GM19240 (cell line): Measurements from ENCODE around the gene FNDC7.
"Not testable (repeated sequence)": the region's sequence is repeated elsewhere in the genome, so short reads cannot be mapped to it uniquely, and the experiment has no call there.

Experiments used
- DNase-seq: peaks from one replicate; pipeline ENCODE4 v3.0.0; 2011; ENCODE audit warnings: low spot score; ENCODE audit not compliant: insufficient read length

FNDC7 gene

DNA sequence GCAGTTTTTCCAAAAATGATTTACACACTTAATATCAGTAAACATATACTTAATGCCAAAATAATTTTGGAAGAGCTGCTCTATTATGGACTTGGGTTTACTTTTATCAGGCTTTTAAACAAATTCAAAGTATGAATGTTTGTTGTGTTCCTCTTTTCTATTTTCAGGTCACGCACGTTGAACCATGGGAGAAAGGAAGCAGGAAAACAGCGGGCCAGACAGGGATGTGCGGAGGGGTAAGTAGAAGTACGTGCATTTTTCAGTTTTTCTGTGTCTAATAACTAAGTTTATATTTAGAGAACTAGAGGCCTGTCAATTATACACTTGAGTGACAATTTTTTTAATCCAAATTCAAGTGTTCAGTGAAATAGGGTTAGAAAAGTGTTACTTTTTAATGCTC lies 17.2 kb upstream of the FNDC7 start:
- no peak for DNase-seq

DNA sequence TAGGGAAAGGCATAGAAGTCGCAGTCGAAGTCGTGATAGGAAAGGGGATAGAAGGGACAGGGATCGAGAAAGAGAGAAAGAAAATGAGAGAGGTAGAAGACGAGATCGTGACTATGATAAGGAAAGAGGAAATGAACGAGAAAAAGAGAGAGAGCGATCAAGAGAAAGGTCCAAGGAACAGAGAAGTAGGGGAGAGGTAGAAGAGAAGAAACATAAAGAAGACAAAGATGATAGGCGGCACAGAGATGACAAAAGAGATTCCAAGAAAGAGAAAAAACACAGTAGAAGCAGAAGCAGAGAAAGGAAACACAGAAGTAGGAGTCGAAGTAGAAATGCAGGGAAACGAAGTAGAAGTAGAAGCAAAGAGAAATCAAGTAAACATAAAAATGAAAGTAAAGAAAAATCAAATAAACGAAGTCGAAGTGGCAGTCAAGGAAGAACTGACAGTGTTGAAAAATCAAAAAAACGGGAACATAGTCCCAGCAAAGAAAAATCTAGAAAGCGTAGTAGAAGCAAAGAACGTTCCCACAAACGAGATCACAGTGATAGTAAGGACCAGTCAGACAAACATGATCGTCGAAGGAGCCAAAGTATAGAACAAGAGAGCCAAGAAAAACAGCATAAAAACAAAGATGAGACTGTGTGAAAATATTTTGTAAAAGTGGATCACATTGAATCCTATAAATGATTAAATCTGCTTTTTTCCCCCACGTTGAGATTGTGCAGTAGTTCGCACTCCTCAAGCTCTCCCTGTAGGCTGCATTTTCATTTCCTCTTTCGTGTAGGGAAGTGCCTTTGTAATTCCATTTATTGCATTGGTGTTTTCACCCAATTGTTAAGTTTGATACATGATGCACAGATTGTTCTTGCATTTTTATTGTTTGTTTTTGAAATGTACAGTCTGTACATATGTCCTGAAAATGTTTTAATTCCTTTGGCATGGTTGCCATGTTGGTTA lies 13.1 kb upstream of the FNDC7 start:
- DNase-seq: no peak

DNA sequence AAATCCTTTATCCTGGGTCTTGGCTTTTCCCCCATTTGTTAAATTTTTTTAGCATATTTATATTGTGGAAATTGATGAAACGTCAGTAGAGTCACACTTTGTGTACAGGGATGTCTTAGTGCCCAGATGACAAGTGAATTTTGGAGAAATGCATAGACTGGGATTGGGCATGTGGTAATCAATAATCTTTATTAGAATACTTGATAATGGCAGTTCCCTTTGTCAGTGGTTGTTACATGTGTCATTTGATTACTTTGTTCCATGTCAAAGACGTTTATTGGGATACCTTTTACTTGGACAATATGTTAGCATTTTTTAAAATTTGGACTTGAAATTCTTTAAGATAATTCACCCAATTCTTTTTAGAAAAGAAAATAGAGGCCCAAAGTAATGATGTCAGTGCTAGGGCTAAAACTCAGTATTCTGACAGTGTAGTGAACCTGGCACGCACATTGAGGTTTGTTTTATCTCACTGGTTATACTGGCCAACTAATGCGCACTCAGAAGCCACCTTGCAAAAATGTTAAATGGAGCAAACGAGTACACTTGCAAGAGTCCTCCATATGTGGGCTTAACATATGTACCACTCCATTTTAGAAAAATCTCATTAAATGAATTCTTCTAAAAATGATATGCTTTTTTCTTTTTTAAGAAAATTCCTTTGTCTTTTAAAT lies 11.4 kb upstream of the FNDC7 start:
- DNase-seq: no peak

DNA sequence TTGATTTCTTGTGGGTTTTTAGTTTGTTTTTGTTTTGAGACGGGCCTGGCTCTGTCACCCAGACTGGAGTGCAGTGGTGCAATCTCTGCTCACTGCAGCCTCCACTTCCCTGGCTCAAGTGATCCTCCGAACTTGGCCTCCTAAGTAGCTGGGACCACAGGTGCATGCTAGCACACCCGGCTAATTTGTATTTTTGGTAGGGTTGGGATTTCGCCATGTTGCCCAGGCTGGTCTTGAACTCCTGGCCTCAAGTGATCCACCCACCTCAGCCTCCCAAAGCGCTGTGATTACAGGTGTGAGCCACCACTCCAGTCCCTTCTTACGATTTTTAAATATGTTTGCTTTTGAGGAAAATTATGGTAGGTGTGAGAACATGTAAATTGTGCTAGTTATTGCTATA lies 10.6 kb upstream of the FNDC7 start:
- not testable (repeated sequence) for DNase-seq

DNA sequence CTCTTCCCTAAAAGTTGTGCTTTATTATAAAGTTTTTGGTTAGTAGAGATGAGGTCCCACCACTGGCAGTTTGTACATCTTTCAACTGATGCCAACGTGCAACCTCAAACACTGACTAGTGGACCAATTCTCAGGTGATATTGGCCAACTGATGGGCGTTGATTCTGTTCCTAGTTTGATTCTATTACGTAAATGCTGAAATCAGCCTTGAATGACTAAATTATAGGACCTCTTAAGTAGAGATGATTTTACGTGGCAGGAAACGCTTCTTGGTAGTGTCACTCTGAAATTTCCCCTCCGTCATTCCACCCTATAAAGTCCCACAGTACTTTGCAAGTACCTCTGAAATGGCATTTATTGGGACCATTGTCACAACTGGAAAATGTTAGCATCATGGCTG lies 8.8 kb upstream of the FNDC7 start:
- DNase-seq: no peak

DNA sequence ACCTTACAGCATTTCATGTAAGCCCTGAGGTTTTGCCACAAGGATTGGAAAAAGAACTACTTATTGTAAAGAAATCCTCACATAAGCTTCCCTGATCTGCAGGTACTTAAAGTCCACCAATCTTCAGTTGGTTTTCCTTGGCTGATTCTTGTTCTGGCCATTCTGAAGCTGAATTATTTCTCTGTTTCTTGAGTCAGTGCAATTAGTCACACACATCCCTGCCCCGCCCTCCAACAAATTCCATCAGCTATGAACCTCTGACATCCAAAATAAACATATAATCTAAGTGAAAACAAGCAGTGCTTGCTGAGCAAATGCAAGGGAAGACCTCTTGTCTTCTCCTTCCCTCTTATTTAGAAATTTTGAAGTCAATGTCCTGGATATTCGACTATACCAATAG lies 8.2 kb upstream of the FNDC7 start:
- no peak for DNase-seq

DNA sequence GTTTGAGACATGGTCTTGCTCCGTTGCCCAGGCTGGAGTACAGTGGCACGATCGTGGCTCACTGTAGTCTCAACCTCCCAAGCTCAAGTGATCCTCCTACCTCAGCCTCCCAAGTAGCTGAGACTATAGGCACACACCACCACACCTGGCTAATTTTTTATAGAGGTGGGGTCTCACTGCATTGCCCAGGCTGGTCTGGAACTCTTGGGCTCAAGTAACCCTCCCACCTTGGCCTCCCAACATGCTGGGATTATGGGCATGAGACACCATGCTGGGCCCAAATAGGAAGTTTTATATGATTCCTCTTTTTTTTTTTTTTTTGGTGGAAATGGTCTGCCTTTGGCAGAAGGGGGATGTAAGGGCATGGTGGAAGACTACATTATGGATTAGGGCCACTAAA lies 6.1 kb upstream of the FNDC7 start:
- DNase-seq: no peak

DNA sequence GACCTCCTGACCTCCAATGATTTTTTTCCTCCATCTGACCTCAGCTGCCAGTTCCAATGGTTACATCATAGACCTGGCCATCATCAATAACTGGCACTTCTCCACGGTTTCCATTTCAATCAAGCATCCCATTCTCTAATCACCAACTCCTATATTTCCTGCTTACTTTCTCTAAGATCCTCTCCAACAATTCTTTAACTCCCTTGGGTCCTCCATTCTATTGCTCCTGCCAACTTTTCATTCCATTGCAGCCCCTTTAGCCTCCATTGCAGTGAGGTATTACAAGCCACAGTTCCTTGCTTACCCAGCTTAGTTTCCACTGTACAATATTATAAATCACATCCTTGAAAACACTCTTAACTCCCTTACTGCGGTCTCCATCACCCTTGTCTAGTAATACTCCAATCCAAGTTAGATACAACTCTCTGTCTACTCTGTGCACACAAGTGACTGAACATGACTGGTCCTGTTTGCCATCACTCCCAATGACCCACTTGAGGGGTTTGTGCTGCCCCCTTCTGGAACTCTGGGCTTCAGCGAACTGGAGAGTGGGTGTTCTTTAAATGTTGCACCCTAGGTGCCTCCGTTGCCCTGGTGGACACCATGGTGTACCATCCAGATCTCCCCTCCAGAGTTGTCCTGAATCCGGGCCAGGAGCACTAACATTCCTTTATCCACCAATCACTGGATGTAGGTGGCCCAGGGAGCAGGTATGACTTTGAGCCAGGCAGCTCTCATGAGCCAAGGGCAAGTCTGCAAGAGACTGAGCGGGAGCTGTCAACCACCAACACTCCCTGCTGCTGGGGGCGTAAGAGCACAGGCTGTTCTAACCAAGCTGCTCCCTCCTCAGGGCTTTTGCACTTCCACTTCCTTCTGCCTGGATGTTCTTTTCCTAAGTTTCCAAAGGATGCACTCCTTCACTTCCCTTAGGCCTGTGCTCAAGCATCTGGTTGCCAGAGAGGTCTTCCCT lies 3.7 kb upstream of the FNDC7 start:
- DNase-seq: no peak

DNA sequence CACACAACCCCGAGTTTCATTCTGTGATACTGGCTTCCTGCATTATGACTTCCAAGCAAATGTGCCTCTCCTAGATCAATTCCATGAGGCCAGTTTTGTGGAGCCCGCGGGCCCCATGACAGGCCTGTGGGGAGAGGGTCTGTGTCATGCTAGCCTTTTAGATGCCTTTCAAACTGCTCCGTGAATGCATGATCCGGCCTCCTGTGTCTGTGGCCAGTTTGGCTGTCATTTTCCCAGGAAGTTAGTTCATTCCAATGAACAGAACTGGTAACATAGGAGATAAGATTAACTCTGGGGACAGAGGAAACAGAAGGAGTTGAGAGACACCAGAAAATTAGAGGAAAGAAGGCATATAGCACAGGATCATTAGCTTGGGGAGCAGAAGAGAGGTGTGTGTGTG lies 3.2 kb downstream of the FNDC7 start:
- no peak for DNase-seq

DNA sequence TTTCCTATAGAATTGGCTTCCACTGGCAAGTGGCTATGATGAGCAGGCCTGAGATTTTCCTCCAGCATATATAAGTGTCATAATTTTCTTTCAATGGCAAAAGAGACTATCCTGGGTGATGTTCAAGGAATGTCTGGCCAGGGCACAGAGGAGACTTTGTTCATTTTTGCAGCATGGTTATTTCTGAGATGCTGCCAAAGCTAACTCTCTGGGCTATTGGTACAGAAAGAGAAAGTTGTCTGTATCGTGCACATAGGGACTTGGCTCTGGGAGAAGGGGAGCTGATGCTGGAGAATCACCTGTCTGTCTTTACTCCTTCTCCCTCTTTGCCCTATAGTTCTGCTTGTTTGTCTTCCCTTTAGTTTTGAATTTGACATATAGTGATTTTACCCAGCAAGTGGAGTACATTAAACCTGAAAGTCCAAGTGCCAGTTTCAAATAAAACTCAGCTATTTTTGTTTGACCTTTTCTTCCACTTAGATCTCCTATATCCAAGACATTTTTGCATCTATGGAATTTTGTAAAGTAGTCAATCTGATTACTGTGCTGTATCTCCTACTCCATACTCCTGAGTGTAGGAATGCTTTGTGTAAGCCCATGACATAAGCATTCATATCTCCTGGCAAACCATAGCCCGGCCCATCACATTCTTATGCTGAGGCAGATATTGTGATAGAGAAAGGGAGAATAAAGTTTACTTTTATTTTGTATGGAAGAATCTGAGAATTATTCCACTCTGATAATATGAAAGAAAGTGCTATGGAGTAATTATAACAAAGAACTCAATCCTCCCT lies 3.9 kb downstream of the FNDC7 start:
- DNase-seq: no peak

DNA sequence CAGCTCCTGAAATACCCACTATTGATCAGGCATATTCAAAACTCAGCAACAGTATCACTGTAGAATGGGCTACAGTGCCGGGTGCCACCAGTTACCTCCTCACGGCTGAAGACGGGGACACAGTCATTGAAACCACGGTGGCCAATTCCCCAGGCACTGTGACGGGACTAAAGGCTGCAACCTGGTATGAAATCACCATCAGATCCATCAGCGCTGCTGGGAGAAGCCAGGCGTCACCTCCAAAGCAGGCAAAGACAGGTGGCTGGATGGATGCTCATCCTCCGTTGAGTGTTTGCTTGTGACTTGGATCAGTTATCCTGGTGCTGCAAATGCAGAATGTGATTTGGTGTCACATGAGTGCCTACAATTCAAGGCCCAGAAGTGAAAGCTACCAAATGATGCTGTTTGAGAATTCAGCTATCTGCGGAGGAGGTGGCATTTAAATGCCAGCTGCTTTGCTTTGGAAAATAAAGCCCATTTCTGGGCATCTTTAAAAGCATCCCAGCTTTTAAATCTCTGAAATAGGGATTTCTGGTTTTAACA lies 5.1 kb downstream of the FNDC7 start:
- no peak for DNase-seq

DNA sequence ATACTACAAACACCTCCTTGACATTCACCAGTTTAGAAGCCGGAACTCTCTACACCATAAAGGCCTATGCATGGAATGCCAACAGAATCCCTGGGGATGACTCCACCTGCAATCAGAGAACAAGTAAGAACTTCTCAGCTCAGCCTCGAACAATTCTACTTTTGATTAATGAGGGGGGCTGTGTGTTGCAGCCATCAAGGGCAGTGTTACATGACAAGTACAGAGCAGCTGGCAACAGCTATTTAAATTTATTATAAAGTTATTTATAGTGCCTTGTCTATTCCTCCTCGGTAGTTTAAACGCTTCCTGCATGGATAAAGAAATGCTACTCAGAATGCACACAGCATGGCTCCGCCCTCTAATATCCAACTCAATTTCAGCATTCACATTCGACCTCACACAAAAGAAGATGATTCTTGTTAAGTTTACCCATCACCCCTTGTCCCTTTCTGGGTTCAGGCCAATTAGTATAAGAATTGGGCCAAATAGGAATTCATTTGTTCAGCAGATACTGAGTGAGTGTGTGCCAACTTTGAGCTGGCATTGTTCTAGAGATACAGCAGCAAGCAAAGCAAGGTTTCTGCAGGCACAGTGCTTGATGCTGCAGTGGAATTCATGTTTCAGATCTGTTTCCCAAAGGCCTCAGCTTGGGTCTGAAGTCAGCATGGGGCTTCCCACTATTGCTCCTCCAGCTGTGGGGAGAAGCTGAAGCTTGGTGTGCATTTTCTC lies 6.4 kb downstream of the FNDC7 start:
- DNase-seq: no peak

DNA sequence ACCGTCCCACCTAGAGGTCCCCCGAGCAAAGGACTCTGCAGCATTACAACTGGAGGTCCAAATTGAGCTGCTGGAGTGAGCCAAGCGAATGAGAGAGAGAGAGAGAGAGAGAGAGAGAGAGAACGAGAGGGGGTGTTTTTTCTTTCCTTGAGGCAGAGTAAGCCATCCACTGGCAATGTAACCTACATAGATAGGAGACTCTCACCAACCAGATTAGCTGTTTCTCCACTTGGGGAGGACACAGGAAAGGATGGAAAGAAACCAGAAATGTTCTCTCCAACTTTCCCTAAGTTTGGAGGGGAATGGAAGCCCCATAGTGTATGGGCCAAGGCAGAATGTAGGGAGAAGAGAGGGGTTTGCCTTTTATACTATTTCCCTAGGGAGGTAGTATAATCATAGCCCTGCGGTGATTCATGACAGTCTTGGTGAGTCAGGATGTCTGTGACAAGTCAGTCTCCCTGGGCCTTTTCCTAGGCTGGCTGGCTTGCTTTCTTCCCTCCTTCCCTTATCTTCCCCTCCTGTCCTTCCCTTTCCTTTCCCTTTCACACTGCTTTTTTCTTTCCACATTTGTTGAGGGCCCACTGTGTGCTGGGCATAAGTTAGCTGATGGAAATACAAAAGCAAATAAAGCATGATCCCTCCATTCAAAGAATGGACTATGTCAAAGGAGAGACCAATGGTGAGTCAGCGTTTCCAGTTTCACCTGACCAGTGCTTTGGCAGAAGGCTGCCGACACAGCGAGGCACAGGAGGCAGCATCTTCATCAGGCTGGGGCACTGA lies 7.1 kb downstream of the FNDC7 start:
- DNase-seq: no peak

DNA sequence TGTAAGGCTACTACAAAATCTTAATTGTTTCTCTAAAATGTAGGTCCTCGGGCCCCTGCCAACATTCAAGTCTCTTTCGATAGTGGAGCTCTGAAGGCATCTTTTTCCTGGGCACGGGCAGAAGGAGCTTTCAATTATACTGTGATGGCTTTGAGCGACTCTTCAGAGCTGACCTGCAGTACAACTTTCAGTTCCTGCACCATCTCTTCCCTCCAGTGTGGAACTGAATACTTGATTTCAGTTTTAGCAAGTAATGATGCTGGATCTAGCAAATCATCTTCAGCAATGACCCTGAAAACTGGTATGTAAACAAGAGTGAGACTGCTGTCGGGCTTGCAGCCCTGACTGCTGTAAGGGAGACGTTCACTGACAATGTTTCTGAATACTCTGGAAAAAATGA lies 9.6 kb downstream of the FNDC7 start:
- DNase-seq: no peak

DNA sequence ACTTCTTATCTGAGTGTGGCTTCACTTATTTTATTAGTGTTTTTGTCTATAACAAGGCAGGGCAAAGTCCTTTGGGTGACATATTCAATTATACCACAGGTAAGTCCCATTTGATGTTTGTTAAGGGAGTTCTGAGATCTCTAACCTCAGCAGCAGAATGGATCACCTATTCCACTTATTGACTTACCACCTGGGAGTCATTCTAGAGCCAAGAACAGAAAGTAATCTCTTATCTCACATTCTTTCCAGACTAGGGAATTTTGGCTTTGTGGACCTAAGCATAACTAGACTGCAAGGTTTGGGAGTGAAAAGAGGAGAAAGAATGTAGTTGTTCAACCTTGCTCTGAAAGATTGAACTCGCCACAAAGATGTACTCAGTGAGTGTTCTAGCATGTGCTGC lies 13.2 kb downstream of the FNDC7 start:
- no peak for DNase-seq

DNA sequence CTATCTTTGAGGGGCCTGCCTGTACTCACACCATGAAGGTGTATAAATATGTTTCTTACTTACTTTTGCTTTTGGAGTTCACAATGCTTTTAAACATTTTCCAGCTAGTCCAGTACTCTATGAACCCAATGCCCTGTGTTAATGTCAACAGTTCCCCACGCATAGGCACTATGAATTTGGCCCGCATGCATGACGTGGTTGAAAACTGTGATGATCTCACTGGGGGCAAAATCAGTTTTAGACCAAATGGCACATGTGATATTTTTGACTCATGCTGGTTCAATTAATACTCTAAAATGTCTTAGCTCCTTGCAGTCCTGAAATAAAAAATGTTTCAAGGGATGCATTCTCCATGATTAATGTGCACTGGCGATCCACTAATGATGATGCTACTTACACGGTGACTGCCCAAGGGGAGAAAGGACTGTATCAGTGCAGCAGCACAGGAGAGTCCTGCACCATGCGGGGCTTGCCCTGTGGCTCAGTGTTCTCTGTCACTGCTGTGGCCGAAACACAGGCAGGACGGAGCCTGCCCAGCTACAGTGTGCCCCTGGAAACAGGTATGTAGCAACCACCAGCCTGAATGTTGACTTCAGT lies 15.7 kb downstream of the FNDC7 start:
- no peak for DNase-seq

DNA sequence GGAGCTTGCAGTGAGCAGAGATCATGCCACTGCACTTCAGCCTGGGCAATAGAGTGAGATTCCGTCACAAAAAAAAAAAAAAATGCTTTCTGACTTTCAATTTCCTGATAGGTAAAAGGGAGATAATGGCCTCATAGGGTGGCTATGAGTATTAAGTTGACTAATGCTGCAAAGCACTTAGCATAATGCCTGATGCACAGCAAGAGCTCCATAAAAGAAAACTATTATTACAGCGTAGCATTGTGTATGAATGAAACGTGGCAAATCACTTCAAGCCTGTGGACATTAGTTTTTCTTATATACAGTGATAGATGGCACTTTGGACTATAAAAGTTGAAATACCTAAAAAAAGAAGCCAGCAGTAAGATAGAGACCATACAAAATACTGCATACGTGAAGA lies 16.8 kb downstream of the FNDC7 start:
- no peak for DNase-seq

DNA sequence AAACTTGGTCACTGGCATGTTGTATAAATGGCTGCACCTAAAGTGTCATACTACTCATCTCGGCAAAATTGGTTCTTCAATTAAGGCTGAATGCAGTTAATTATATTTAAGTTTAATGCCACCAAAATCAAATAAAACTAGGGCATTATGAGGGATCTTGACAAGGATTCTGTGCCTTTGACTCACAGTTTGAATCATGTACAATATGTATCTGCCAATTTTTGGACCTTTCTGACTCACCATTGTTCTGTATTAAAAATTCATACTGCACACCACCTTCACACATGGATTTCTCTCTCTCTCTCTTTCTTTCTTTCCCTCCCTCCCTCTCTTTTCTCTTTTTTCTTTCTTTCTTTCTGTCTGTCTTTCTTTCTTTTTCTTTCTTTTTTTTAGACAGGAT lies 19.7 kb downstream of the FNDC7 start:
- DNase-seq: no peak
